HepG2 (cell line): ENCODE measurements around the gene PTAR1. TPM values are rescaled to one million over a fixed set of nuclear protein-coding genes. Genes with fewer than 3 reads are reported as not detected.

Experiments used
- ETV6 ChIP-seq: sonication (generic); formaldehyde crosslinking; conservative IDR thresholded peaks from 2 replicates; pipeline ENCODE4 v1.4.0; 2020; ENCODE audit warnings: missing genetic modification reagents
- MTERF4 ChIP-seq: sonication (generic); formaldehyde crosslinking; IDR thresholded peaks from 2 replicates; pipeline ENCODE4 v1.8.0; 2023; ENCODE audit warnings: mild to moderate bottlenecking, missing genetic modification reagents
- MTF2 ChIP-seq: sonication (generic); formaldehyde crosslinking; IDR thresholded peaks from 2 replicates; pipeline ENCODE4 v1.5.0; 2020; ENCODE audit warnings: missing genetic modification reagents, borderline replicate concordance
- MXD4 ChIP-seq: IDR thresholded peaks from 2 replicates; pipeline ENCODE4 v1.6.1; 2016; ENCODE audit warnings: mild to moderate bottlenecking, missing biosample characterization, missing genetic modification reagents
- MYPOP ChIP-seq: sonication (generic); formaldehyde crosslinking; IDR thresholded peaks from 2 replicates; pipeline ENCODE4 v1.8.1; 2023; ENCODE audit warnings: mild to moderate bottlenecking, moderate library complexity, missing genetic modification reagents
- STAG1 ChIP-seq: sonication (generic); formaldehyde crosslinking; IDR thresholded peaks from 2 replicates; pipeline ENCODE4 v1.4.0; 2020; ENCODE audit warnings: missing genetic modification reagents
- ZBTB38 ChIP-seq: sonication (generic); formaldehyde crosslinking; IDR thresholded peaks from 2 replicates; pipeline ENCODE4 v1.5.1; 2020; ENCODE audit warnings: mild to moderate bottlenecking, missing genetic modification reagents
- ZNF512B ChIP-seq: sonication (generic); formaldehyde crosslinking; IDR thresholded peaks from 2 replicates; pipeline ENCODE4 v1.5.1; 2020; ENCODE audit warnings: missing genetic modification reagents, mild to moderate bottlenecking, borderline replicate concordance
- ZNF543 ChIP-seq: sonication (generic); formaldehyde crosslinking; IDR thresholded peaks from 2 replicates; pipeline ENCODE4 v1.4.0; 2020; ENCODE audit warnings: mild to moderate bottlenecking, missing genetic modification reagents
- ZNF841 ChIP-seq: sonication (generic); formaldehyde crosslinking; IDR thresholded peaks from 2 replicates; pipeline ENCODE4 v1.8.1; 2023; ENCODE audit warnings: missing genetic modification reagents, borderline replicate concordance
- polyA plus RNA-seq, 8 experiments: library from polyadenylated mRNA; depleted of rRNA in 3 of 8; stranded (reverse) in 7 of 8; unstranded in 1 of 8; fragments of >200 nt; fragmentation: Illumina TruSeq in 4 of 8; extraction: Trizol in 4 of 8; gene quantifications; 2 replicates each; pipeline versions ENCODE4 v1.2.1 to v1.2.3, GENCODE V29; 2011 to 2016; ENCODE audit warnings: low read depth in 4 of 8, missing spikeins in 1 of 8, mixed read lengths in 1 of 8; ENCODE audit not compliant: insufficient read depth in 1 of 8
- total RNA-seq, 5 experiments: library from RNA; depleted of rRNA; stranded (reverse); fragments of >200 nt; fragmentation: Illumina TruSeq; extraction: Trizol; gene quantifications; 2 replicates each; pipeline ENCODE4 v1.2.3, GENCODE V29; 2016; ENCODE audit warnings: low read depth in 1 of 5
- TF ChIP-seq, protein P1 (sequence below): IDR thresholded peaks from 2 replicates; pipeline ENCODE4 v1.6.1; 2016; ENCODE audit warnings: mild to moderate bottlenecking
- TF ChIP-seq, protein P2 (sequence below): sonication (generic); formaldehyde crosslinking; IDR thresholded peaks from 2 replicates; pipeline ENCODE4 v1.4.0; 2020; ENCODE audit warnings: missing genetic modification reagents
- TF ChIP-seq, protein P3 (sequence below): IDR thresholded peaks from 2 replicates; pipeline ENCODE4 v1.4.0; 2020; ENCODE audit warnings: mild to moderate bottlenecking, missing genetic modification reagents

PTAR1 gene
- total and polyA plus RNA-seq, 2 of the 13 experiments (the other 11 are each of a cell fraction or from before 2014, with no cell fraction given), result 26.5 to 42.1 TPM

DNA sequence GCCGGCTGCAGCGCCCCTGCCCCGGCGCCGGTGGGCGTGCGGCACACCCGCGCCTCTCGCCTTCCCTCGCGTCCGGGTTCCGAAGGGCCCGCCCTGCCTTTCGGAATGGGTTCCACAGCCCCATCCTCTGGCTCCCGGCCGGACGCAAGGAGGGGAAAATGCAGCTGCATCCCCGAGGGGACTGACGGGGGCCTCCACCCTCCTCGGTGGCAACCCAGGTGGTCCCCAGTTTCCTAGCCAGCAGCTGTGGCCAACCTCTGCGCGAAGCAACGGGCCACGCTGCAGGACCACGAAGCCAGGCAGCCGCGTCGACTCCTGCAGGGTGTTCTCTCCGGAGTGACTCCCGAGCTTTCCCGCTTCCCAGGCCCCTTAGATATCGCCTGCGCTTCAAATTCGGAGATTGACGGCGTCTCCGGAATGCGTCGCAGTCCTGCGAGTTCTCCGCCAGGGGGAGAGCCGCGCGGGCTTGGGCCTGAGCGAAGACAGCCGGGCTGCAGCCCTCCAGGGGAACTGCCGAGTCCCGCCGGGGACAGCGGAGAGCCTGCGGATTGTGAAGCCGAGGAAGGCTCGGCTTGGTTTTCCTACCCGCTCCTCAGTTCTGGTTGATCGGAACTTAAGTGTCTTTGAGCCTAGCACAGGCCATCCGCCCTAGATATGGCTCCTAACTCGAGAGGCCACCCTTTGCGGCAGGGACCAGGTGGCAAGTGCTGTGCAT, 87.1 kb downstream of the PTAR1 start (continued):
- TF ChIP-seq, protein P1, sequence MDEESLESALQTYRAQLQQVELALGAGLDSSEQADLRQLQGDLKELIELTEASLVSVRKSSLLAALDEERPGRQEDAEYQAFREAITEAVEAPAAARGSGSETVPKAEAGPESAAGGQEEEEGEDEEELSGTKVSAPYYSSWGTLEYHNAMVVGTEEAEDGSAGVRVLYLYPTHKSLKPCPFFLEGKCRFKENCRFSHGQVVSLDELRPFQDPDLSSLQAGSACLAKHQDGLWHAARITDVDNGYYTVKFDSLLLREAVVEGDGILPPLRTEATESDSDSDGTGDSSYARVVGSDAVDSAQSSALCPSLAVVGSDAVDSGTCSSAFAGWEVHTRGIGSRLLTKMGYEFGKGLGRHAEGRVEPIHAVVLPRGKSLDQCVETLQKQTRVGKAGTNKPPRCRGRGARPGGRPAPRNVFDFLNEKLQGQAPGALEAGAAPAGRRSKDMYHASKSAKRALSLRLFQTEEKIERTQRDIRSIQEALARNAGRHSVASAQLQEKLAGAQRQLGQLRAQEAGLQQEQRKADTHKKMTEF (CRISPR knock-in tag), result peak; percentile 55; the same call in 1 of the 2 replicates
- TF ChIP-seq MXD4 (CRISPR knock-in tag) (no peak), MTF2 (CRISPR knock-in tag) (0 out of 2 replicates have a peak, but pooled peaks have one; percentile 68), ETV6 (0 out of 2 replicates have a peak, but pooled peaks have one; percentile 44), MTERF4 (CRISPR knock-in tag) (peak; percentile 77; the same call in 1 of the 2 replicates), ZNF543 (no peak), STAG1 (CRISPR knock-in tag) (peak; percentile 81), MYPOP (CRISPR knock-in tag) (peak; percentile 85; the same call in 1 of the 2 replicates), ZNF512B (CRISPR knock-in tag) (peak; percentile 64; the same call in 1 of the 2 replicates), ZNF841 (CRISPR knock-in tag) (no peak), ZBTB38 (CRISPR knock-in tag) (peak; percentile 36; the same call in 1 of the 2 replicates)
- TF ChIP-seq, protein P2, sequence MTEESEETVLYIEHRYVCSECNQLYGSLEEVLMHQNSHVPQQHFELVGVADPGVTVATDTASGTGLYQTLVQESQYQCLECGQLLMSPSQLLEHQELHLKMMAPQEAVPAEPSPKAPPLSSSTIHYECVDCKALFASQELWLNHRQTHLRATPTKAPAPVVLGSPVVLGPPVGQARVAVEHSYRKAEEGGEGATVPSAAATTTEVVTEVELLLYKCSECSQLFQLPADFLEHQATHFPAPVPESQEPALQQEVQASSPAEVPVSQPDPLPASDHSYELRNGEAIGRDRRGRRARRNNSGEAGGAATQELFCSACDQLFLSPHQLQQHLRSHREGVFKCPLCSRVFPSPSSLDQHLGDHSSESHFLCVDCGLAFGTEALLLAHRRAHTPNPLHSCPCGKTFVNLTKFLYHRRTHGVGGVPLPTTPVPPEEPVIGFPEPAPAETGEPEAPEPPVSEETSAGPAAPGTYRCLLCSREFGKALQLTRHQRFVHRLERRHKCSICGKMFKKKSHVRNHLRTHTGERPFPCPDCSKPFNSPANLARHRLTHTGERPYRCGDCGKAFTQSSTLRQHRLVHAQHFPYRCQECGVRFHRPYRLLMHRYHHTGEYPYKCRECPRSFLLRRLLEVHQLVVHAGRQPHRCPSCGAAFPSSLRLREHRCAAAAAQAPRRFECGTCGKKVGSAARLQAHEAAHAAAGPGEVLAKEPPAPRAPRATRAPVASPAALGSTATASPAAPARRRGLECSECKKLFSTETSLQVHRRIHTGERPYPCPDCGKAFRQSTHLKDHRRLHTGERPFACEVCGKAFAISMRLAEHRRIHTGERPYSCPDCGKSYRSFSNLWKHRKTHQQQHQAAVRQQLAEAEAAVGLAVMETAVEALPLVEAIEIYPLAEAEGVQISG, result peak; percentile 71
- TF ChIP-seq, protein P3, sequence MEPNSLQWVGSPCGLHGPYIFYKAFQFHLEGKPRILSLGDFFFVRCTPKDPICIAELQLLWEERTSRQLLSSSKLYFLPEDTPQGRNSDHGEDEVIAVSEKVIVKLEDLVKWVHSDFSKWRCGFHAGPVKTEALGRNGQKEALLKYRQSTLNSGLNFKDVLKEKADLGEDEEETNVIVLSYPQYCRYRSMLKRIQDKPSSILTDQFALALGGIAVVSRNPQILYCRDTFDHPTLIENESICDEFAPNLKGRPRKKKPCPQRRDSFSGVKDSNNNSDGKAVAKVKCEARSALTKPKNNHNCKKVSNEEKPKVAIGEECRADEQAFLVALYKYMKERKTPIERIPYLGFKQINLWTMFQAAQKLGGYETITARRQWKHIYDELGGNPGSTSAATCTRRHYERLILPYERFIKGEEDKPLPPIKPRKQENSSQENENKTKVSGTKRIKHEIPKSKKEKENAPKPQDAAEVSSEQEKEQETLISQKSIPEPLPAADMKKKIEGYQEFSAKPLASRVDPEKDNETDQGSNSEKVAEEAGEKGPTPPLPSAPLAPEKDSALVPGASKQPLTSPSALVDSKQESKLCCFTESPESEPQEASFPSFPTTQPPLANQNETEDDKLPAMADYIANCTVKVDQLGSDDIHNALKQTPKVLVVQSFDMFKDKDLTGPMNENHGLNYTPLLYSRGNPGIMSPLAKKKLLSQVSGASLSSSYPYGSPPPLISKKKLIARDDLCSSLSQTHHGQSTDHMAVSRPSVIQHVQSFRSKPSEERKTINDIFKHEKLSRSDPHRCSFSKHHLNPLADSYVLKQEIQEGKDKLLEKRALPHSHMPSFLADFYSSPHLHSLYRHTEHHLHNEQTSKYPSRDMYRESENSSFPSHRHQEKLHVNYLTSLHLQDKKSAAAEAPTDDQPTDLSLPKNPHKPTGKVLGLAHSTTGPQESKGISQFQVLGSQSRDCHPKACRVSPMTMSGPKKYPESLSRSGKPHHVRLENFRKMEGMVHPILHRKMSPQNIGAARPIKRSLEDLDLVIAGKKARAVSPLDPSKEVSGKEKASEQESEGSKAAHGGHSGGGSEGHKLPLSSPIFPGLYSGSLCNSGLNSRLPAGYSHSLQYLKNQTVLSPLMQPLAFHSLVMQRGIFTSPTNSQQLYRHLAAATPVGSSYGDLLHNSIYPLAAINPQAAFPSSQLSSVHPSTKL (CRISPR knock-in tag), result peak; percentile 56; the same call in 1 of the 2 replicates
